ENCODE results near the gene MAF.

DNA sequence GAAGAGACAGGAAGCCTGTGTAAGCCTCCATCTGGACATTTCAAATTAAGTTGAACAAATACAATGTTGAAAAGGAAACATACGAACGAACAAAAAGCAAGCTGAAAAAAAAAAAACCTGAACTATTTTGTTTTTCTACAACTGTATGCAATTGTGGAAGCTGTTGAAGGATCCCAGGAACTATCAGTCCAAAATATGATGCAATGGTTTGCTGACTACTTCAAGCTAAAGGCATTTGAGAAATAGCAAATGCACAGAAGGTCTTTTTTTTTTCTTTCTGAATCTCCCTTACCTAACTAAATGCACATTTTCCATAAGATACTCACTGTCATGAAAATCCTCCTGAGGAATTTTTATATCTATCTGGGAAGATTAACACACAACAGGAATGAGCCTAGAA, 40.2 kb downstream of the MAF start:
- TF ChIP-seq, protein P1, sequence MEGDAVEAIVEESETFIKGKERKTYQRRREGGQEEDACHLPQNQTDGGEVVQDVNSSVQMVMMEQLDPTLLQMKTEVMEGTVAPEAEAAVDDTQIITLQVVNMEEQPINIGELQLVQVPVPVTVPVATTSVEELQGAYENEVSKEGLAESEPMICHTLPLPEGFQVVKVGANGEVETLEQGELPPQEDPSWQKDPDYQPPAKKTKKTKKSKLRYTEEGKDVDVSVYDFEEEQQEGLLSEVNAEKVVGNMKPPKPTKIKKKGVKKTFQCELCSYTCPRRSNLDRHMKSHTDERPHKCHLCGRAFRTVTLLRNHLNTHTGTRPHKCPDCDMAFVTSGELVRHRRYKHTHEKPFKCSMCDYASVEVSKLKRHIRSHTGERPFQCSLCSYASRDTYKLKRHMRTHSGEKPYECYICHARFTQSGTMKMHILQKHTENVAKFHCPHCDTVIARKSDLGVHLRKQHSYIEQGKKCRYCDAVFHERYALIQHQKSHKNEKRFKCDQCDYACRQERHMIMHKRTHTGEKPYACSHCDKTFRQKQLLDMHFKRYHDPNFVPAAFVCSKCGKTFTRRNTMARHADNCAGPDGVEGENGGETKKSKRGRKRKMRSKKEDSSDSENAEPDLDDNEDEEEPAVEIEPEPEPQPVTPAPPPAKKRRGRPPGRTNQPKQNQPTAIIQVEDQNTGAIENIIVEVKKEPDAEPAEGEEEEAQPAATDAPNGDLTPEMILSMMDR (IDR thresholded peaks at IDR 0.05): no peak
- TF ChIP-seq POLR2A (IDR thresholded peaks at IDR 0.05): no peak

All from tibial nerve (tissue), 3 donors.